NCI-H2227 treated with DMSO at 0.1 percent for 48 hours (cell line): ENCODE measurements around the gene ATP8A2.

ENCODE experiments used
- DNase-seq: peaks from one replicate; lab custom pipeline; 2025; lab: John Stamatoyannopoulos, UW

Gene ATP8A2

DNA sequence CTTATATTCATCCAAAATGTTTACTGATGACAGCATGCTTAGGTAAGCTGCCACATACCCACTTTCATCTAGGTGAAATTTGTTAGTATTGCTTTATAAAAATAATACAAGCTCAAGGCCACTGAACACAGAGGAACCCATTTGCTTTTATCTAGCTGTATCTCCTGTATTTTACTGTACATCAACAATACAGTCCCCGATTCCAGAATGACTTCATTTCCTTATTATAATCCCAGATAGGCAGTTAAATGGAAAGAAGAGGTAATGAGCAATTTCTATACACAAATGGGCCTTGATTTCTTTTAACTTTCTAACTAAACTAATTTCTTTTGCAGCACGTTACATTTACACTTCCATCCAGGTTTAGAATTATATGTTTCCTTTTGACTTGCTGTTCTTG, 593.8 kb downstream of the ATP8A2 start:
- no peak for DNase-seq

DNA sequence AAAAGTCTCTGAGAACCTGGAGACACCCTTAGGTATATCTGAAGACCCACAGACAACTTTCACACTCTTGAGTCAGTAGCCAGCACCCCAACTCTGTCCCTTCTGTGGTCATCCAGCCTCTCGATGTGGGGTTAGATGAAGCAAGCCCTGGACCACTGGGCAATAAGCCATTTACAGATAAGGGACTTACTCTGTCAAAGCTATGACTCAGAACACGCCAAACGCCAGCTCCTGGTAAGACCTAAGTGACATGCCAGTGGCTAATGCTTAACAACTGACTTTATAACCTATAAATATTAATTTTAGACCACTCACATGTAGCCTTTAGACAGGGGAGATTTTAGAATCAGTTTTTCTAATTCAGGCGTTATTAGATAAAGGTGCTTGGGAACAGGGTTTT, 594.3 kb downstream of the ATP8A2 start:
- DNase-seq = no peak

DNA sequence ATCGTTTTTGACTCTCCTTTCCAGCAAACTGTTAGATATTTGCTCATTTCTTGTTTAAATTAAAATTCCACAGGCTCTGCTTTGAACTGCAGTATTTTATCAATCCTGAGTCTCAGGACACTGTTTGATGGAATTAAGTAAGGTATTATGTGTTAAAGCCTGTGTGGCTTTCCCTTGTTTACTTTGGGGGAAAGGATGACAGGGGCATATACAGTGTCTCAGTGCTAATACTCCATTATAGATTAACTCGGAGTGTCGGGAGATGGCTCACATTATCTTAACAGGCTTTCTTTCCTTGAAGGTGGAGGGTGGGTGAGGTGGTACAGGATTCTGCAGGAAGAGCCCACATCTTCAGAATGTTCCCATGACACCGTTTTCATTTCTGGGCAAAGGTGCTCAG, 595.4 kb downstream of the ATP8A2 start:
- DNase-seq = no peak

DNA sequence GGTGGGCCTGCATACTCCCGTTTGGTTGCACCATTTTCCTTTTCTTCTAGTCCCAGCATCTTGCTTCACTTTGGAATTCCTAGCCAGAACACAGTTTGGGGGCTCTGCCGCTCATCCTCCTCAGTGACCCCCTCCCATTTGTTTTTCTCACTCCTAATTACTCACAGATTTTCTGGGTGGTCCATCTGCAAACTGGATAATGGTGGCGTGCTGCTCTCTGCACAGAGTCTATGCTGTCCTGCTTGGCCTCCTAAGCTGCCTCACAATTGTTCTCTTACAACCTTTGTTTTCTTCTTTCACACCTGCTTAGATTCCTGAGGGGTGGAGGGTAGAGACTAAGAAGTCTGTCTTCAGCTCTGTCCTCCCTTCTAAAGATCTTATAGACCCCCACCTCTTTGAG, 599.3 kb downstream of the ATP8A2 start:
- DNase-seq = no peak

DNA sequence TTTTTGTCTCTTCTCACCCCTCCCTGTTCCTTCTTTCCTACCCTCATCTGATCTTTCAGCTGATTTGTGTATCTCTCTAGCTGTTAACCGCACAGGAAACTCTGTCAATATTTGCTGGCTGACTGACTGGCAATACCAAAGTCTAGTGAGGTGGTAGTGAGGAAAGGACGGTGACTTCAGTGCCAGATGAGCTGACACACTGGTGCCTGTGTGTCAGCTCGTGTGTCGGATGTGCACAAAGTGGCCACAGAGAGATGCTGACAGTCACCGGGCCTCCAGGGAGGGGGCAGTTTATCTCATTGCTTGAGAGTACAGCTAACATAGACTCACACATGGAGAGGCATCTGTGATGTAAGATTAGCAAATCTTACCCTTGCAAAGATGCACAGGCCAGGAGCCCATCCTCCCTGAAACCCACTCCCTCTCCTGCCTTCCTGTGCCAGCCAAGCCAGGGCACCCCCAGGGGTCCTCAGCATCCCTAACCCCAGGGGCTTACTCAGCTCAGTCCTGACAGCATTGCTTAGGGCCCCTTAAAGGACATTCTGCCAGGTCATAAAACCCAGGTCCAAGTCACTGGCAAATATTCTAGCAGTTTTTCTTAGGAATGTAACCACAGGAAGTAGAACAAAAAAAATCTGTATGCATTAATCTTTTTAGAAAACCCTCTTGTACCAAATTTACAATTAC, 599.8 kb downstream of the ATP8A2 start:
- DNase-seq = no peak

DNA sequence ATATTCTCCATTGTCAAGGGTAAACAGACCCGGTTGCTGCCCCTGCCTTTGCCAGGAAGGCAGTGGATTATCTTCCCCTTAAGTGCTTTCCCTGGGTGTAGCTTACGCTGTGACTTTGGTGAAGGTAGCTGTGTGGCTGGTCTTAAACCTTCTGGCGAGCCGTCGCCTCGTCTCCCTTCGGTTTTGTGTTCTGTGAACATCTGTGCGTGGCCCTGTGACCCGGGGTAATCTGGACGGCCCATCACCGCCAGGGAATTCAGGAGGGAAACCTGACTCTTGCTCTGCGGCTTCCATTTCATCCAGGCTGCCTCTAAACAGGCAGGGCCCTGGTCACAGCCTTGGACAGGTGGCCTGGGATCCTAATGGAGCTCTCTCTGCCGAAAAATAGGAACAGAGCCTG, 601.3 kb downstream of the ATP8A2 start:
- no peak for DNase-seq

DNA sequence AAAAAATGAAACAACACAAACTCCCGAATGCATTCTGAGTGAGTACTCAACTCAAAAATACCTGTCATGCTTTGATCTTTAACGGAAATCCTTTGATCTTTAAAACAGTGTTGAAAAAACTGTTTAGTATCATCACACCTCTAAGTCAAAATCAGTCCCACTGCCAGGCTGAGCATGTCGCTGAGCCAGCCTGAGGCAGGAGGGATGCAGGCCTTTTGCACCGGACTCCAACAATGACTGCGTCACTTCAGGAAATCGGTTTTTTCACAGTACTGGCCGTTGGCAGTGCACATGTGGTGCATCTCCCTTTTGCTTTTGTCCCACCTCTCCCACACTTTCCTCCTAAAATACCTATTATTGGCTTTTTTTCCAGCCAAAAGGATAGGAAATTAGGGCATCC, 601.8 kb downstream of the ATP8A2 start:
- DNase-seq = no peak

DNA sequence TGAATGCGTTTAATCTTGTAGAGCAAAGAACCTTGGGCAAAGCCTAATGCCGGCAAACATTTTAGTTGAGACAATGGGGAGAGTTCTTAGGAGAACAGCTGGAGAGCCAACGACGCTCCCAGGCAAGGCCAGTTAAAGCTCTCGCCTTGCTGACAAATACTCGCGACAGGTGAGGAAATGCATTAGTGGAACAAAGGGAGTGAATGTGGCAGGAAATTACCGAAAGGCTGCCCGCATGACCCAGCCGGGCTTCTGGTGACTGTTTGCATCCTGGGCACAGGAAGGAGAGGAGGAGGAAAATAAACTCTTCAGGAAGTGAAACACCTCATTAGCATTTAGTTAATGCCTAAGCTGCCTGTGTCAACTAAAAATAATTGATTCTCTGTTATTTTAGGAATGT, 605.4 kb downstream of the ATP8A2 start:
- no peak for DNase-seq

DNA sequence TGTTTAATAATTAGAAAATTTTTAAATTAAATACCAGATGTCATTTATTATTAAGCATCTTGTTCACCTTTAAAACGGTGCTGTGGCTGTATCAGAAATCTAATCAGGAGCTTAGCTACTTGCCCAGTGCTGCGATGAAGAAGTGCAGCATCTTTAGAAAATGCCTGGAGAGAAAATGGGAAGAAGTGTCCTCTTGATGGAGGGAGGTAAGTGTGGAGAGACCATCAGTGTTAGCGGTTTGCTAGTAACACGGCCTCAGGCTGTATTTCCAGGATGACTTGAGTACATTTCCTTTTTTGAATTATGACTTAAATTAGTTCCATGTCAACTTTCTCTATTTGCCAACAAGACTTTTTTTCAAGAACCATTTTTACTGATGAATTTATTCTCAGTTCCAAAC, 605.9 kb downstream of the ATP8A2 start:
- no peak for DNase-seq

DNA sequence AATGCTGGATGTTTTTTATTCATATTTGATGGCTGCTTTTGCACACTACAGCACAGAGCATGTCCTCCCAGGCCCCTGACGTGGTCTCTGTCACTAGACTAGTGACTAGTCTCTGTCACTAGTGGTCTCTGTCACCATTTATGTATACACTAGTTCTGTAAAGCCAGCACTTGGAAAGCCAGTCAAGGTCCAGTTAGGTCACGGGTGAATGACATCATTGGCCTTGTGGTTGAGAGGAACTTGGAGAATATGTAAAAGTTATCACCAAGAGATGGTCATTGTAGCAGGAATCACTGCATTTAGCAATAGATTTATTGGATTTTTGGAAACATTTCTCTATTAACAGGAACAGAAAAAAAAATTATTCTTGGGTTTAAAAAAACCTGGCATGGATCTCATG, 607.2 kb downstream of the ATP8A2 start:
- no peak for DNase-seq

DNA sequence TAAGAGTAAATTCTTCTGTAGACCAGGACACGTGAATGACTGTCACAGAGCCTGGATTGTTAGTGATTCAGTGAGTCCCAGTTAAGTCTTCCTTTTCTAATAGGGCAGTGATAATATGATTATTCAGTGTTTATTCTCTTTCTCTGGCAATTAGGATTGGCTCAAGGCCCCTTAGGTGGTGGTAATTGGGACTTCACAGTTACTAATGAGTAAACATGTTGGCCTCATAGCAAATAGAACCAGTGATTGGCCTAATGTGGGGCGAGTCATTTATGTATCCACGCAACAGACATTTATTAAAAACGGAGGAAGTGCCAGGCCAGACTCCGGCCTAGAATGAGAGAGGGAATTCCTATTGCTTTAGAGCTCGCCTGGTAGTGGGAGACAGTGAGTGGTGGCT, 607.6 kb downstream of the ATP8A2 start:
- no peak for DNase-seq

DNA sequence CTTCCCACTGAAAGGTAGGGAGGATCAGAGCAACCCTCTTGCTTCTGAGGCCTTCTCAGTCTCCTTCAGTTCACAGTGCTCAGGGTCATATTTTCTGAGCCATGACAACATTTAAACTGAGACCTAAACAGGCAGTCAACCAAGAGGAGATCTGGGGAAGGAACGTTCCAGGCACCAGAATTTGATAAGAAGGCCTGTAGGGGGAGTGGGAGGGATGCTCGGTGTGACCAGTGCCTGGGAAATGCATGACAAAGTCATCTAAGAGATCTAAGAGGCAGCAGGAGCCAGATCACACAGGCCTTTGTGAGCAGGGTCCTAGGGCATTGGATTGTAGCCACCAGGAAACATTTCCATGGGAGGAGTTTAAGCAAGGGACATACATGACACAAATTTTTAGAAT, 608.5 kb downstream of the ATP8A2 start:
- no peak for DNase-seq

DNA sequence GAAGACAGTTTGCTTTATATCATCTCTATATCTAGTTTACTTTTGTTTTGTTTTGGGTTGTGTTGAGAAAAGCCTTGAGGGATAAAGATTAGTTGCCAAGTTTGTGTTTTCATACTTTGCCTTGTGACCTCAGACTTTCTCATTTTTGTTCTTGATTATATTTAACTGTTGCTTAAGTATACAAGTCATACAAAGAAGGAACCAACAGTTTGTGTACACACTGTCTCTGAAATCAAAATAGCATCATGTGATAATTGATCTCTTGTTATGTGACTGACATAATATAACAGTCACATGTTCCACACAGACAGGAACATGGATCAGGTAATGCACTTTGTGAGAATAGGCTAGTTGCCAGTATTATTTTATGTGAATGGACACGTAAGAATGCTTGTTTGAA, 609.3 kb downstream of the ATP8A2 start:
- no peak for DNase-seq

DNA sequence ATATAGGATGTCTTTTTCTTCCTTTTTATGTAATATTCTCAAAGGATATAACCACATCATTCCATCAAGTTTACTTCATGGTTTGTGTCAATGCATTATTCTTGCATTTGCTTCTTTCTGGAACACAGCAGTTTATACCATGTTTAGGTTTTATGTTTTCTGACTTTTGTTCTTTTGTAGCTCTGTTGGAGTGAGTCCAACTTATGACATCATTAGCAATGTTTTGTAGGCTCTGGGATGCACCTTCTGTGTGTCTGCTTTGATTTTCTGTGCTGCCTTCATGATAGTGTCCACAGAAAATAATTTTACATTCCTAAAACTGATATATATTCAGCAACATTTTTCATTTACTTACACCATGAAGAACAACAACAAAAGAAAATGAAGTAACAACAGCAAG, 611.1 kb downstream of the ATP8A2 start:
- DNase-seq = no peak

DNA sequence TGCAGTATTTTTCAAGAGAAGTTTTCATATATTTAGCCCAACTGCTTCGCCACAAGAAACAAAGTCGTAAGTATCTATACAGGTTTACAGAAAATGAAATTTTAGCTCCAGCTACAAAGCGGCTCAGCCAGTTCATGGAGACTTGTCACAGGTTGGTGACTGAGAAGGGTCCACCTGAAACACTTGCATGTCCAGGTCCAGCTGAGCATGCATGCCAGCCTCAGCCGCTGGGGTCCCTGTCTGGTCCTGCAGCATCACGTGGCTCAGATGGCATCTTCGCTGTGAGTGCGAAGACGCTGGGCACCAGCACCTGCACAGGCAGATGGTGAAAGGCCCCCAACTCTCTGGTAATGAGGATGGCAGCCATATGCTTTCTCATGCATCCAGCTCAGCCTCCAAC, 616.2 kb downstream of the ATP8A2 start:
- no peak for DNase-seq

DNA sequence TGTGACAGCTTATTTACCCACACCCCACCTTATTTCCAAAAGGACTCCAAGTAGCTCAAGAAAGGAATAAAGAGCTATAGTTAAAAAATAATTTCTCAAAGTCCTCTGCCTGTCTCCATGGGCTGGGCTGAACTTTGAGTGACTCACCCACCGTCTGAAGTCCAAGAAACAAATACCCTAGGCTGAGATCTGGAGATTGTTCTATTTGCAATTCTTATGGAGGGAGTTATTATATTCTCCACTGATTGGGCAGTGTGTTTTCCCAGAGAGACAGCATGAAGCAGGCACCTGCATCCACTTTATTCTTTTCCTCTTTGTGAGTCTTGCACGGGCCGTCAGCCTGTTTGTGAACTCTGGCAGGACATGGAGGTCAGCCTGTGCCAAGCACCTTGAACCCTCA, 616.9 kb downstream of the ATP8A2 start:
- DNase-seq = no peak

DNA sequence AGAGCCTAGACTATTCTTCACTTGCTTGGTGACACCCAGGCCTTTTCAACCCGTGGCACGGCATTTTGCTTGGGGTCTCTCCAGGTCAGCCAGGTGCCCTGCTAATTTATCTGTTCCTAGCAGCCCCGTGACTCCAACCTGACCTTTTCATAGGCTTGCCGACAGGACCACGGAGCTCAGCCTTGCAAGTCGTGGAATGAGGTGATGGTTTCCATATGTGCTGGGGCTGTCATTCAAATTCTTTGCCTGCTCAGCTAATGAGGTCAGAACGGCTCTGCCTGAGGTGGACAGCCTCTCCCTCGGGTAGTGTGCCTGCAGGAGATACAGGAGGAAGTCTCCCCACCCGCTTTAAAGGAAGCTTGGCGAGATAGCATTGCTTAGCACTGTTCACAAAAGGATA, 619.0 kb downstream of the ATP8A2 start:
- DNase-seq = no peak

DNA sequence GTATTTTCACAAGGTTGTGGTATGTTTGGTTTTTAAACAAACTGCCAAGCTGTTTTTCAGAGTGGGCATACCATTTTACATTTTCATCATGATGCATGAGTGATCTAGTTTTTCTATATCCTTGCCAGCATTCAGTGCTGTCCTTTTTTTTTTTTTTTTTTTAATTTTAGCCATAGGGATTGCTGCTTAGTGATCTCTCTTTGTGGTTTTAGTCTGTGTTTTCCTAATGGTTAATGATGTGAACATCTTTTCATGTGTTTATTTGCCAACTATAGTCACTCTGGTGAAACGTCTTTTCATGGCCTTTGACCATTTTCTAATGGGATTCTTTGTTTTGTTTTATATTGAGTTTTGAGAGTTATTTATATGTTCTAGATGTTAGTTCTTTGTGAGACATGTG, 620.3 kb downstream of the ATP8A2 start:
- DNase-seq = no peak

DNA sequence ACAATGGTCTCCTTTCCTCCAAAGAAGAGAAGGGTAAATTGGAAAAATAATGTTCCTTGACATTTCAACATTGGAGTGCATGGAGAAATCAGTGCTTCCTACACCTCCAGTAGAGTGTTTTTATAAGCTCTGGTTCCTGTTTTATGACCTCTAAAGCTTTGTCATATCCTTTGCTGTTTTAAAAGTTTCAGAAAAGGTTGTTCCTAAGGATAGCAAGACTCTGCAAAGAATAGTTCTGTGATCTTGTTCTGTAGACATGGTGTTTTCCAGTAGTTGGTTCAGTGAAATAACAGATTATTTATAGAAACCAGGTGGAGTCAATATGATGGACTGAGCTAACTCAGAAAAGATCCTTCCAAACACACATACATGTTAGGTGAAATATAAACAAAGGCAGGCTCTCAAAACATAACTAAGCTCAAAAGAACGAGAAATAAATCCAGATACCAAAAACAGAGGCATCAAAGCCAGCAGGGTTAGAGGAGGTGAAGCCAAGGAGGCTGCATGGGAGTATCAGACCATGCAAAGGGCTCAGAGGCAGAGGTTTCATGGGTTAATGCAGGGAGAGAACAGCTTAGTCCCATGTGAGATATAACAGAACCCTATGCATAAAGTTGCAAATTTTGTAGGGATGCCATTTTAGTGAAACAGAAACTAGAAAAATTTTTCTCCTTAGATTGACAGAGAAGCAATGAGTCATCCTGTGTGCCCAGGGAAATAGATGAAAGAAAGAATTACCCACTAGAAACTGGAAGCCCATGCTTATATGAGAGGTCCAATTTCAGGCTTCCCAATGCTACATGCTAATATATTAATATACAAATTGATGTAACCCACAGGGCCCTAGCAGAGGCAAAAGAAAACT, 635.7 kb downstream of the ATP8A2 start:
- no peak for DNase-seq

DNA sequence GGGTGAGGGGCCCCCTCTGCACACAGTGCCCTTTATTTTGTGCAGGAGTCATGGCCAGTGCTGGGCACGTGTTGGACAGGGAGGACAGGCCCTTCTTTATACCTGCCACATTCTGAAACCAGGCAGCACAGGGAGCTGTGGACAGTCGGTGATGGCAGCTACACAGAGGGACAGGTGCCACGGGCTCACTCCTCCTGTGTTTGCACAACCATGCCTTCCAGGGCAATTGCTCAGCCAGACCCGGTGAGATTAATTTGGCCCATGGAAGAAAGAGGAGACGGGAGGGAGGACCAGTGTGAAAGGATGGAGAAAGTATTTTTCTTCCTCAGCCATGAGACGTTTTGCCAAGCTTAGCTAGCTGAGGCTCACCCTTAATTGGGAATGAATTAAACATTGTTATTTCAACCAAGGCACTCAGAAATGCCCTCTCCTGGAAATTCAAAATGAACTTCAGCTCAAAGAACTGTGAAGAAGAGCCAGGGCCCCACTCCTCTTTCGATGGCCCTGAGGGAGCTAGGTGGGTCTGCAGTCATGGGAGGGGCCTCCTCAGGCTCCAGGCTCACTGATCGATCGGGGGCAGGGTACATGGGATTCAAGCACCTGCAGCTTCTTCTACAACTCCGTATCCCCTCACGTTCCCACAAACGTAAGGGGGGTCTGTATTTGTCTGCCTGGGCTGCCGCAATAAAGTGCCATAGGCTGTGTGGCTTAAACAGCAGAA, 638.9 kb downstream of the ATP8A2 start:
- no peak for DNase-seq

DNA sequence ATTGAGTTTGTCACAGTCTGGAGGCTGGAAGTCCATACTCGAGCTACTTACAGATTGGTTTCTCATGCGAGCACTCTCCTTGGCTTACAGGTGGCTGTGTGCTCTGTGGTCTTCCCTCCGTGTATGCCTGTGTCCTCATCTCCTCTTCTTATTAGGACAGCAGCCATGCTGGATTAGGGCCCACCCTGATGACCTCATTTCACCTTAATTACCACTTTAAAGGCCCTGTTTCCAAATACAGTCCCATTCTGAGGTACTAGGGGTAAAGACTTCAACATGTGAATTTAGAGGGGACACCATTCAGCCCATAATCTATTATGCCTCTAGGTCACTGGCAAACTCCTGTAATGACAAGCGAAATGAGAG, 639.4 kb downstream of the ATP8A2 start:
- DNase-seq = no peak

DNA sequence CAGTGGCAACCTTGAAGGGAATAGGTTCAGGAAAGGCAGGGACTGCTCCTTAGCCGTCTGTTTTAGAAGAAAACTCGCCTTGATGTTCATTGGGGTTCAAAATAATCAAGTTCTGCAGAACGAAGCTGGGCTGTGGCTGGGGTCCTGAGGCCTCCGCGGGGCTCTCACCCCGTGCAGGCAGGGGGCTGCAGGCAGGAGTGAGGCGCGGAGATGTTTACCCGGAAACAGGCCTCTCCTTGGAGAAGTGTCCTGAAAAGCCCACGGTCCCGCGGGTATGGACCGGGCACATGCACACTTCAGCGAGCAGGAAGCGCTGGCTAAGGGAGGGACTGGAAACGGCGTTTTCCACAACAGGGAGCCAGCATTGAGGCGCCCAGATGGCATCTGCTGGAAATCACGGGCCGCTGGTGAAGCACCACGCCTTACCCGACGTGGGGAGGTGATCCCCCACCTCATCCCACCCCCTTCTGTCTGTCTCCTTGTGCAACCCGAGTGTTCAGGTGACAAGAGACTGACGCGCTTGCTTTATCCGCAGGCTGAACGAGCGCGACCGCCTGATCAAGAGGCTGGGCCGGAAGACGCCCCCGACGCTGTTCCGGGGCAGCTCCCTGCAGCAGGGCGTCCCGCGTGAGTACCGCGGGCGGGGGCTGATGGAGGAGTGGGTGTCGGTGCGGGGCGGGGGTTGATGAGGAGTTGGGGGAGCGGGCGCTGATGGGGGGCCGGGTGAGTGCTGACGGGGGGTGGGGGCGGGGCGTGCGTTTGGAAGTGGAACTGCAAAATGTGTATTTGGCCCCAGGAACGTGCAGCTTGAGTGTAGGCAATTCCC, 640.4 kb downstream of the ATP8A2 start:
- DNase-seq = no peak
